A549 (cell line): ENCODE data around the gene CFAP99.

Experiments
- CEBPB ChIP-seq, 2 experiments: fragments of >200 bp in 1 of 2; sonication (Bioruptor Twin) in 1 of 2; formaldehyde crosslinking in 1 of 2; IDR thresholded peaks; 2 replicates each; pipeline ENCODE4 v1.6.1; 2012 to 2016
- CTCF ChIP-seq: fragments of >200 bp; sonication (Bioruptor Twin); formaldehyde crosslinking; IDR thresholded peaks from 3 replicates; pipeline ENCODE4 v1.5.1; 2016
- JUN ChIP-seq, 2 experiments: fragments of >200 bp; sonication (Bioruptor Twin); formaldehyde crosslinking; IDR thresholded peaks; 2 replicates in 1 of 2; 3 replicates in 1 of 2; pipeline ENCODE4 v1.6.1; 2016 to 2017
- JUNB ChIP-seq: fragments of >200 bp; sonication (Bioruptor Twin); formaldehyde crosslinking; IDR thresholded peaks from 2 replicates; pipeline ENCODE4 v1.6.1; 2016
- POLR2A ChIP-seq: IDR thresholded peaks from 2 replicates; pipeline ENCODE4 v1.6.1; 2012; ENCODE audit warnings: mild to moderate bottlenecking, low read length

DNA sequence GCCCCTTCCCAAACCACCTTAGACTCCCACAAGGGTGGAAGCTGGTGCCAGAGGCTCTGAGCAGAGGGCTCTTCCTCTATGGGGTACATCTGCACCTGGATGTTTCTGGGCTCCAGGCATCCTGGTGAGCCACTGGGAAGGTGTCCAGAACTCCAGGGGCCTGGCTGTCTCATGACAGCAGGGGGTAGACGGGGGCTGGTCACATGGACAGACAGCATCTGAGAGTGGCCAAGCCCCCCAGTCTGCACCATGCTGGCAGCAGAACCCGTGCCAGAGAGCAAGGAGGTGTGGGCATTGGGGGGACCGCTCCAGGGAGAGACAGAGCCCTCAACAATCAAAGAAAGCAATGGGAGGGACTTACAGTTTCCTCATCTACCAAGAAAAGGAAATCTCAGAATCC is 39.9 kb upstream of the CFAP99 start:
- TF ChIP-seq POLR2A (no peak), CEBPB (IDR thresholded peaks at IDR 0.05) (no peak), JUNB (no peak), CTCF (no peak), JUN (IDR thresholded peaks at IDR 0.05) (no peak)
